ENCODE data around the gene RGP1.

RGP1 gene

DNA sequence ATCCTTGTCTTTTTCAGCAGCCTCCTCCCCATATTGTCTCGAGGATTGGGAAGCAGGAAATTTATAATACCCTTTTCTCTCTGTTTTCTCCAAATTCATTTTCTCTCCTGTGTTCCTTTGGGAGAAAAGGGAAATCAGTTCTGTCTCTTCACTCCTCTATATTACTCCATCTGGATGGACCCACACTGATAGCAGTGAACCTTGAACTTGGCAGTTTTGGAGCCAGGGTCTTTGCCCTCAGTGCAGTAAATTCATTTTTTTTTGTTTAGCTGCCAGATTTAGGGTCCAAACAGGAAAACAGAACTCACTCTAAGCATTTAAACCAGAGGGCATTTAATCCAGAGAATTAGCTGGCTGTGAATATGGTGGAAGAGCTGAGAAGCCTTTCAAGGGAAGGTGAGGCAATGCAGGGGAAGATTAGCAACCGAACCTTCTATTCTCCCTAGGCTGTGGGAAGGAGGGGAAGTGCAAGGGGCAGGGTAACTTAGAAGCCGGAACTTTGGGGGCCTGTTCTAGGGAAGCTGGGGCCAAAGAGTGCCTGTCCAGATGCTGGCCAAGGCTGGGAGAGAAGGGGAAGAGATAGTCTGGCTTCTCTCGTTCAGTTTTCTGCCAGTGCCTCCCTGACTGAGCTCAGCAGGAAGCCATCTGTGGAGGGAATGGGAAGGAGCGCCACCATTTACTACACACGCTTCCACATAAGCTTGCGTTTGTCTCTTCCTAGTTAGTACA lies 26.0 kb downstream of the RGP1 start:
- DNase-seq (ENCODE audit: low read depth) = no peak

DNA sequence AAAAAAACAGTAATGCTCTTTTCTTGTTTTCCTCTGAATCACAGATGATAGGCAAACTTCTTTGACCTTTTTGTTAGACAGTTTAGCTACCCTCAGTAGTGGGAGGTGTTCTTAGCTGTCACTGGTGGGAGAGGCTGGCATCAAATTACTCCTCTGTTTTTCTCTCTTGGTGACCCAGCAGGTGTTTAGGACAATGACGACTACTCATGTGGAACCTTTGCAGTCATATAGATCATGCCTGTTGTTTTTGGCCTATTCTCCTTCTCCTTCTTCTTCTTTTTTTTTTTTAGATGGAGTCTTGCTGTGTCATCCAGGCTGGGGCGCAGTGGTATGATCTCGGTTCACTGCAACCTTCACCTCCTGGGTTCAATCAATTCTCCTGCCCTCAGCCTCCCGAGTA lies 26.9 kb downstream of the RGP1 start:
- no peak for DNase-seq (ENCODE audit: low read depth)

- no peak for DNase-seq (ENCODE audit: low read depth)
Observed at GRCh38 chr9:35778496-35778895, 29.4 kb downstream of the RGP1 start.

GRCh38 chr9:35781066-35781465 lies 32.0 kb downstream of the RGP1 start:
- no peak for DNase-seq (ENCODE audit: low read depth)

DNA sequence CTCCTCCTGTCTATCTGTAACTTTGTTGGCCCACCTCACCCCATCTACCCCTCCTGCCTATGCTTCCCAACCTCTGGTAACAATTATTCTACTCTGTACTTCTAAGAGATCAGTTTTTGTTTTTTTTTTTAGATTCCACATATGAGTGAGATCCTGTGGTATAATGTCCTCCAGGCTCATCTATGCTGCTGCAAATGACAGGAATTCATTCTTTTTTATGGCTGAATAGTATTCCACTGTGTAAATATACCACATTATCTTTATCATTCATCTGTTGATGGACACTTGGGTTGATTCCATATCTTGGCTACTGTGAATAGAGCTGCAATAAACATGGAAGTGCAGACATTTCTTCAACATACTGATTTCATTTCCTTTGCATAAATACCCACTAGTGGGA lies 34.3 kb downstream of the RGP1 start:
- DNase-seq (ENCODE audit: low read depth) = no peak

GRCh38 chr9:35789541-35789940 lies 40.5 kb downstream of the RGP1 start:
- DNase-seq (ENCODE audit: low read depth) = no peak

- no peak for DNase-seq (ENCODE audit: low read depth)
Observed at GRCh38 chr9:35790025-35790384, 40.9 kb downstream of the RGP1 start.

GRCh38 chr9:35790385-35791296 lies 41.6 kb downstream of the RGP1 start:
- DNase-seq (ENCODE audit: low read depth) = peak; percentile 44

DNA sequence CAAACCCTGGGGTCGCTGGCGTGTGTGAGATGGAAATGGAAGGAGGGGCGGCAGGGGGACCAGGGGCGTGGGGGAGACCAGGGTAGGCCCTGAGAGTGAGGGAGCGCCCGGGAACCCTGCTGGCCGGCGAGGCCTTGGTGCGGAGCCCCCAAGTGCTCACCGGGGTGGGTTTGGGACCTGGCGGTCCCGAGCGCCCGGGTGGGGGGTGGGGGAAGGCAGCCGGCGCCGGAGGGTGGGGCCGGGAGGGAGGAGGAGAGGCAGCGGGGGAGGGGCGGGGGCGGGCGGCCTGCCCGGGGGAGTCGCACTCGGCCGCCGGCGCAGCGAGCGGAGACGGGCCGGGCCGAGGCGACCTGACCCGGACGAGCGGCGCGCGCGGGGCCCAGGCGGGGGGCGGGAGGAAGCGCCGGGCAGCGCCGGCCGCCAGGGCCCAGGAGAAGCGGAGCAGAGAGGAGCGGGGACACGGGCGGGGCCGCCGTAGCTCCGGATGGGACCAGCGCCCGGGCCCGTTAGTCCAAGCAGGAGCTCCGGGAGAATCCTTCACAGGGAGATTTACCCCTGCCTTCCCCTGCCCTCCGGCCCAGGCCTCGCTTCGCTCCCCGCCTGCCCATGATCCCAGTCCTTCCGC lies 42.3 kb downstream of the RGP1 start, which contains the start of gene NPR2:
Gene NPR2, plus strand, starts transcription at position 295 of the 625 bp plus-strand sequence. CDS start 818 bp downstream, outside the sequence.
- no peak for DNase-seq (ENCODE audit: low read depth)

- DNase-seq (ENCODE audit: low read depth) = no peak
Observed at GRCh38 chr9:35792024-35792813, 43.1 kb downstream of the RGP1 start.

DNA sequence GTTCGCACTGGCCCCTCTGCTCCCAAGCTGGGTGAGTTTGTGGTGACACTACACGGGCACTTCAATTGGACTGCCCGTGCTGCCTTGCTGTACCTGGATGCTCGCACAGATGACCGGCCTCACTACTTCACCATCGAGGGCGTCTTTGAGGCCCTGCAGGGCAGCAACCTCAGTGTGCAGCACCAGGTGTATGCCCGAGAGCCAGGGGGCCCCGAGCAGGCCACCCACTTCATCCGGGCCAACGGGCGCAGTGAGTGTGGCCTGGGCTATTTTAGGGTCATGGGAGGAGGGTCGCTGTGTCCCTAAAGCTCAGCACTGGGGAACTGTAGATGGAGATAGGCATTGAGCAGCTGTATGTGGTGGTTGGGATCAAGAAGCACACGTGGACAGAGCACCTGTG lies 43.7 kb downstream of the RGP1 start:
- no peak for DNase-seq (ENCODE audit: low read depth)

- no peak for DNase-seq (ENCODE audit: low read depth)
Observed at GRCh38 chr9:35793461-35793860, 44.4 kb downstream of the RGP1 start.

DNA sequence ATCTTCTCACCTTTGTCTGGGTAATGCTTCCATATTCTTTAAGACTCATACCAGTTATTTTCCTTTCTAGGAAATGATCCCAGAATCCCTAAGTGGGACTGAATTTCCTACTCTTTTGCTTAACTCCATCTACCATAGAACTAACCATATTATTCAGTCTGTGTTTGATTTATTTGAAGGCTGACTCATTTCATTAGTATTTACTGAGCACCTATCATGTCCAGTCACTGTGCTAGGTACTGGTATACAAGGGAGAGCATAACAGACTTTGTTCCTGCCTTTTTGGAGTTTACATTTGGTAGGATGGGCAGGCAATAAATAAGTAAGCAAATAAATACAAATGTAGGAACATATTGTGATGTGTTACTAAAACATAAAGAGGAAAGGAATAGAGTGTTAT lies 46.6 kb downstream of the RGP1 start:
- DNase-seq (ENCODE audit: low read depth) = no peak

- DNase-seq (ENCODE audit: low read depth) = no peak
Observed at GRCh38 chr9:35797311-35798109, 48.4 kb downstream of the RGP1 start.

DNA sequence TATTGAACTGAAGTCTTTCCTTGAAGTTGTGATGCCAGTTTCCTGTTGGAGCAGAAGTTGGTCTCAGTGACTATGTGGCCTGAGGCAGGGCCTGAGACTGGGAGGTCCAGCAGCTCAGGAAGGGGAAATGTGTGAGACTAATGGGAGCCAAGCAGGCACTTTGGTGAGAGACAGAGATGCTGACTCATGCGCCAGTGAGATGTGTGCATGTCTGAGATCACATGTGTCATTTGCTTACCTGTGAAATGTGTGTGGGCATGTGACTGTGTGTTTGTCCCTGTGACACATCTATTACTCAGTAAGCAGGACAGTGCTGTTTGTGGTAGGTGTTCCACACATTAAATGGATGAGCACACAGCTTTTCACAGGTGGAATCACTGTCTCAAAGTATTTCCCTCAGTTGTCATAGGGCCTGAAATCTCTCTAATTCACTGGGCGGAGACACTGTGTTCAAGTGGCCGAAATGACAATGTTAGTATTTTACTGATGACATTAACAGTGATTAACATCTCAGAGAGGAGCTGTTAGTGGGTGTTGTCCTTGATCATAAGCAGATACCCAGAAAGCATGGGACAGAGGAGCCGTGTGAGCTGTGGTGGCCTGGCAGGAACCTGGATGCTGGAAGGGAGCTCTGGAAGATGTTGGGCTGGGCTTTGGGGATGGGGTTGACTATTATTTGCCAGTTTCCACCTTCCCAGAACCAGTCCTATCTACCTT lies 49.7 kb downstream of the RGP1 start:
- DNase-seq (ENCODE audit: low read depth) = peak; percentile 38

- no peak for DNase-seq (ENCODE audit: low read depth)
Observed at GRCh38 chr9:35800530-35800929, 51.4 kb downstream of the RGP1 start.

DNA sequence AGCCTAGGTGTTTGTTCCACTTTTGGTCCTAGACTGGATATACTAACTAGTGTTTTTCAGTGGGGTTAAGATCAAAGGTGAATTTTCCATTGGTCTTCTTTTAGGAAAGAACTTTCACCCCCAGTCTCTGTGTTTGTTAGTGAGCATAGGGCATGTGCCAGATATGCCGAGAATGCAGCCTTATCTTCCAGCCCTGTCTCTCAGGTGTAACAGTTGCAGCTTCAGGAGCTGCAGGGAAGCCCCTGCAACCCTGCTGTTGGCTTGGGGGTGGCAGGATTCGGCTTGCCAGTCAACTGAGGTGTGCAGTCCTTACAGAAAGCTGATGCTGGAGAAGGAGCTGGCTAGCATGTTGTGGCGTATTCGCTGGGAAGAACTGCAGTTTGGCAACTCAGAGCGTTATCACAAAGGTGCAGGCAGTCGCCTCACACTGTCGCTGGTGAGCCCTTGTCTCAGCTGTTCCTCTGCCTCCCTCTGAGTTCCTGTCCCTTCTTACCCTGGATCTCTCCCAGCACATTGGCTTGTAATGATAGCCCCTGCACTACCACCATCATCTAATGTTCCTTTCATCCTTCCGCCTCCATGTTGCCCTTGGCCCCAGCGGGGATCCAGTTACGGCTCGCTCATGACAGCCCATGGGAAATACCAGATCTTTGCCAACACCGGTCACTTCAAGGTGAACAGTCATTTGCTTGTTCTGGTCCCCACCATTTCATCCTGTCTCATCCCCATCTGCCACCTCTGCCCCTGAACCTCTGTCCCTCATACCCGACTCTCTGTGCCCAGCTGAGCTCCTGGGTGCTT lies 52.4 kb downstream of the RGP1 start:
- DNase-seq (ENCODE audit: low read depth) = no peak

- DNase-seq (ENCODE audit: low read depth) = no peak
Observed at GRCh38 chr9:35806101-35806500, 57.0 kb downstream of the RGP1 start.

Data from stimulated activated CD4-positive, alpha-beta T cell treated with anti-CD3 and anti-CD28 coated beads, Interleukin-2, amount 100 ng/mL, for 4 hours (primary cell).